ENCODE results near the gene ASPDH.

Gene ASPDH

GRCh38 chr19:50494186-50495019, 19.3 kb downstream of the ASPDH start:
- no peak for DNase-seq

- no peak for DNase-seq
Measured at GRCh38 chr19:50493171-50493570, 20.5 kb downstream of the ASPDH start.

DNA sequence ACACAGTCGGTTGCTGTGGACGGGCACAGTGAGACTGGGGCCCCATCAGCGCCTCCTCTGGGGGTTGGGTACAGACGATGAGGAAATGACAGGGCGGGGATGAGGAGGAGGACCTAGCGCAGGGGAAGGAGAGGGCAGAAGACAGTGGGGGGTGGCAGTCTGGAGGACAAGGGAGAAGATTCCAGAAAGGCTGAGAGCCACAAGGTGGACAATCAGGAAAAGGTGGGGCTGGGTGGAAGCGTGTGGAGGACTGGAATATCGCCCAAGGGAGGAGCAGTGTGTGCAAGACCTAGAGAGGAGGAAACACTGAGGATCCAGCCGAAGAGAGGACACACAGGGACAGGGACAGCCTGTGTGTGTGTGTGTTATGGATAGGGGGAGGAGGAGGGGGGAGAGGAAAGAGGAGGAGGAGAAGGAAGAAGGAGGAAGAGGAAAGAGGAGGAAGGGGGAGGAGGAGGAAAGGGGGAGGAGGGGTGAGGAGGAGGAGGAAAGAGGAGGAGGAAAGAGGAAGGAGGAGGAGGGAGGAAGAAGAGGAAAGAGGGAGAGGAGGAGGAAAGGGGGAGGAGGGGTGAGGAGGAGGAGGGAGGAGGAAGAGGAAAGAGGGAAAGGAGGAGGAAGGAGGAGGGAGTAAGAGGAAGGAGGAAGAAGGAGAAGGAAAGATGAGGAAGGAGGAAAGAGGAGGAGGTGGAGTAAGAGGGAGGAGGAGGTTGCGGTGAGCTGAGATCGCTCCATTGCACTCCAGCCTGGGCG, 21.2 kb downstream of the ASPDH start:
- DNase-seq: no peak

- DNase-seq: no peak
Measured at GRCh38 chr19:50490991-50491472, 22.7 kb downstream of the ASPDH start.

DNA sequence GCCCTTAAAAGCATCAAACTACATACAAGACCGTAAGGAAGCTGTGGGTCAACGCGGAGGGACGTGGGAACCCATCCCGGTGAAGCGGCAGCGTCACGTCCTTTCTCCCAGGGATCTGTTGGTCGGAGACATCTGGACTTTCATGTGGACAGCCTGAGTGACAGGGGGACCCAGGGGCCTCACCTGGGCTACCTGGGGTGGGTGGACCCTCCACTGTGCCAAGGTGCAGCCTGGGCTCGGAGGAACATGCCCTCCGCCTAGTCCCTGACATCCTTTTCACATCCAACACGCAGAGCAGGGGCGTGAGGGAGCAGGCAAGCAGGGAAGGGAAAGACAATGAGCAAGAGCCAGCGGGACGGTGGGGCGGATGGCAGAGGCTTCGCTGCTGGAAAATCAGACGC, 23.3 kb downstream of the ASPDH start:
- no peak for DNase-seq

GRCh38 chr19:50489461-50490011, 24.2 kb downstream of the ASPDH start:
- DNase-seq: no peak

DNA sequence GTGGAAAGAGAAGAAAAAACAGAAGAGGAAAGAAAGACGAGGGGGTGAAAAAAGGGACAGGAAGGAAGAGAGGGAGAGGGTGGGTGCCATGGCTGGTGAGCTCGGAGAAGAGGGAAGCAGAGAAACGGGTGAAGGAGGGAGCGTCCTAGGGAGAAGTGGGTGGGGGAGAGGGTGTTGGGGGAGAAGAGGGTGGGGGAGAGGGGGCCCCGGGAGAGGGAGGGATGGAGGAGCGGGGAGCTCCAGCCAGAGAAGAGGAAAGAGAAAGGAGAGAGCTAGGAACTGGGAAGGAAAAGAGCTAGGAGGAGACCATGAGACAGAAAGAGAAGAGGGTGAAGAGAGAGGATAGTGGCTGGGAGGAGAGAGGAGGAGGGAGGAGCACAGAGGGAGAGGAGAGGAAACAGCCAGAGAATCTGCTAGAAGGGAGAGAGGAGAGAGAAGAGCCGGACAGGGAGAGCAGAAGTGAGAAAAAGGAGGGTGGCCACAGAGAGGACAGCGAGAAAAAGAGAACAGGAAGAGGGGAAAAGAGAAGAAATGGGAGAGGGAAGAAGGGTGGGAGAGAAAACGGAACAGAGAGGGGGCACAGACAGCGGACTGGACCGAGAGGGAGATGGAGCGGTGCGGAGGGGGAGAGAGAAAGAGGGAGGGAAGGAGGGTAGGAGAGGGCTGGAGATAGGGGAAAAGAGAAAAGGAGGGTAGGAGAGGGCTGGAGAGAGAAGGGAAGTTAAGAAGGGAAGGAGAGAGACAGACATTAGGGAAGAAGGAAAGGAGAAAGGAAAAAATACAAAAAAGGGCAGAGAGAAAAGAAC, 25.1 kb downstream of the ASPDH start:
- no peak for DNase-seq

DNA sequence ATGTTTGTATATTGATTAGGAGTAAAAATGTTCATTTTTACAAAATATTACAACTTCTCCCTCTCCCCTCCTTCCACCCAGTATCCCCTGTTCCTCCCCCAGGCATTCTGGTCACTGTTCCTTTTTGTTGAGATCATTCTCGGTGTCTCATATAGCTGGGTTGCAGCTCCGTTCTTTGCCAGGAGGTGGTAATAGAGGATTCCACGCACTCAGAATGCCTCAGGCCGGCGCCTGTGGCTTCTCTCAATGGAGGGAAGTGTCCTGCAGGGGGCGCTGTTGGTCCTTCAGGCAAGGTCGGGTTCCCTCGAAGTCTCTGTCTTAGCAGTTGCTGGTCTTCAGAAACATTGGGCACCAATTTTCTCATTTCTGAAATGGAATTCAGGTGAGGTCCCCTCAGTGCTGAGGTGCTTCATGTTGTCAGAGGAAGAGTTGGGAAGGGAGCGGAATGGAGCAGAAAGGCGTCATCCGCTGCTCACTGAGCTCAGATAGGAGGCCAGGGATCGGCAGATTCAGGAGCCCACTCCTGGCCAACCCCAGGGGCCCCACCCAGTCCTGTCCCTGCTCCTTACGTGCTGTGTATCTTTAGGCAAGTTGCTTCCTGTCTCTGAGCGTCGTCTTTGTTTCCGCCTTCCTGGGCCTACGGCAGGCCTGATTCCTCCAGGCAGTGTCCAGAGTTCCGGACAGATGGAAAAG, 26.7 kb downstream of the ASPDH start:
- DNase-seq: no peak

DNA sequence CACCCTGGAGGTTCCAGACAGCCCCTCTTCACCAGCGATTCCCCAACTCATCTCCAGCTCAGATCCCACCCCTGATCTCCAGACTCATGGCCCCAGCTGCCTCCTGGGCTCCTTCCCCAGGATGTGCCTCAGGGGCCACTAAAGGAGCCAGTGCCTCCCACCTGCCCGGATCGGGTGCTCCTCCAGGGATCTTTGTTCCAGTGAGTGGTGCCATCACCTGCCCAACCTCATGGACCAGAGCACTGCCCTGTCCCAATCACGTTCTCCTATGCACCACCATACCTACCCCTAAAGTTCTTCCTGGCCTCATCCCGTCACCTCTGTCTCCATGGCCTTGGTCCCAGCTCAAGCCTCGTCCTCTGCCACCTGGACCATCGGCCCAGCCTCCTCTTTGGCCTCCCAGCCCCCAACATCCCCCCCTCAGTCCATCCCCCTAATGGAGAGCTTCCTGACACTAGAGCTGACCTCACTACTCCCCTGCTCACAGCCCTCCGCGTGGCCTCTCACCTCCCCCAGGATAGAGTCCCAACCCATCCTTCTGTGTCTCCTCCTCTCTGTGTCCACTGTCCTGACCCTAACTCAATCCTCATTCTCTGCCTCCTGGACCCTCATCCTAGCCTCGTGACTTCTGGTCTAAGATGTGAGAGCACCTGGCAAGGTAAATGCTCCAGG, 28.3 kb downstream of the ASPDH start:
- DNase-seq: no peak

- DNase-seq: no peak
Measured at GRCh38 chr19:50482916-50483315, 30.8 kb downstream of the ASPDH start.

- DNase-seq: no peak
Measured at GRCh38 chr19:50482271-50482855, 31.4 kb downstream of the ASPDH start.

DNA sequence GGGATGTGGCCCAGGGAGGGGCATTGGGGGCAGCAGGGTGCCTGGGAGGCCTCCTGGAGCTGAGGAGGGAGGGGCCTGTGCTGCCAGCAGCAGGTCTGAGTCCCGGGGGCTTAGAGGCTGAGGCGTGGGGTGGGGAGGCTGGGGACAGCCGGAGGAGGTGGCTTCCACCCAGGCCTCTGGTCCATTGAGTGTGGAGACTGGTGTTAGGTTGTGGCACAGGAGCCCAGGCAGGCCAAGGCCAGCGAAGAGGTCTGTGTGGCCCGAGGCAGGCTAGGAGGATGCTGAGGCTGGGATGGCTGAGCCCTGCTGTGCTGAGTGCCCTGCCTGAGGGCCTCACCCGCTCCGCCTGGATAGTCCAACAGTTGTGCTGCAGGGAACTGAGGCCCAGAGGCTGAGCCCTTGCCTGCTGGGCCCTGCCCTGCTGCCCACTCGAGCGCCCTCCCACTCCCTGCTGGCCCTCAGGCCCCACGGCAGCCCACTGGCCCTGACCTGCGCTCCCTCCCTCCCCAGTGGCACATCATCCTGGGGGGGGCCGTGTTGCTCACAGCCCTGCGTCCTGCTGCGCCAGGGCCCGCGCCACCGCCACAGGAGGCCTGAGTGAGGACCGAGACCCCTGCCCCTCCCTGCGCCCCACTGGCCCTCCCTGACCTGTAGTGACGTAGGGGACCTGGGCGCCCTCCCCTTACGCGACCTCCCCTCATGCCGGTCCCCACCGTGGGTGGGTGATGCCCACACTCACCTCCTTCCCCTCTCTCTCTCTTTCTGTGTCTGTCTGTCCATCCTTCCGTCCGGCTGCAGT, 32.2 kb downstream of the ASPDH start:
- DNase-seq: no peak

GRCh38 chr19:50480281-50481111, 33.2 kb downstream of the ASPDH start:
- no peak for DNase-seq

GRCh38 chr19:50479761-50480251, 33.9 kb downstream of the ASPDH start:
- no peak for DNase-seq

GRCh38 chr19:50478901-50479715, 34.6 kb downstream of the ASPDH start:
- no peak for DNase-seq

GRCh38 chr19:50477751-50478515, 35.8 kb downstream of the ASPDH start:
- DNase-seq: no peak

DNA sequence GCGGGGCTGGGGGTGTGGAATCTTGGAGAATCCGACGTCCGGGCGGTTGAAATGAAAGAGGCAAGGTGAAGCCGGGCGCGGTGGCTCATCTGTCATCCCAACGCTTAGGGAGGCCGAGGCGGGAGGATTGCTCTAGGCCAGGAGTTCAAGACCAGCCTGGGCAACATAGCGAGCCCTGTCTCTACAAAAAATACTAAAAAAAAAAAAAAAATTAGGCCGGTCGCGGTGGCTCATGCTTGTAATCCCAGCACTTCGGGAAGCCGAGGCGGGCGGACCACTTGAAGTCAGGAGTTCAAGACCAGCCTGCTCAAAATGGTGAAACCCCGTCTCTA, 36.8 kb downstream of the ASPDH start:
- DNase-seq: no peak

Measured in NCI-H146 (cell line).